ENCODE results near the gene SYNJ1.
A peak's percentile ranks its signal among the peaks of the same experiment; 100 is the strongest.
"Not testable (repeated sequence)": the region's sequence is repeated elsewhere in the genome, so short reads cannot be mapped to it uniquely, and the experiment has no call there.

SYNJ1 gene

GRCh38 chr21:32727687-32728455 is at the start of gene SYNJ1:
Gene SYNJ1, minus strand, starts transcription at chr21:32728013. Its CDS starts 1,118 bp downstream, at chr21:32726895.
- peak; percentile 94 for DNase-seq

GRCh38 chr21:32777269-32777668 is 49.5 kb upstream of the SYNJ1 start:
- no peak for DNase-seq

GRCh38 chr21:32776743-32777142 is 48.9 kb upstream of the SYNJ1 start:
- no peak for DNase-seq

- DNase-seq = not testable (repeated sequence)
Observed at GRCh38 chr21:32773048-32773344, 45.2 kb upstream of the SYNJ1 start.

GRCh38 chr21:32772281-32773047 is 44.7 kb upstream of the SYNJ1 start:
- peak; percentile 61 for DNase-seq

GRCh38 chr21:32770871-32771523 is 43.2 kb upstream of the SYNJ1 start:
- DNase-seq = peak; percentile 45

- DNase-seq = no peak
Observed at GRCh38 chr21:32768530-32768929, 40.7 kb upstream of the SYNJ1 start.

- no peak for DNase-seq
Observed at GRCh38 chr21:32765058-32765457, 37.2 kb upstream of the SYNJ1 start.

- no peak for DNase-seq
Observed at GRCh38 chr21:32764186-32764585, 36.4 kb upstream of the SYNJ1 start.

GRCh38 chr21:32757804-32758203 is 30.0 kb upstream of the SYNJ1 start:
- DNase-seq = no peak

GRCh38 chr21:32756096-32756495 is 28.3 kb upstream of the SYNJ1 start:
- DNase-seq = no peak

GRCh38 chr21:32753818-32754585 is 26.2 kb upstream of the SYNJ1 start:
- DNase-seq = no peak

- DNase-seq = no peak
Observed at GRCh38 chr21:32750405-32750804, 22.6 kb upstream of the SYNJ1 start.

GRCh38 chr21:32749662-32750061 is 21.8 kb upstream of the SYNJ1 start:
- DNase-seq = no peak

- DNase-seq = no peak
Observed at GRCh38 chr21:32748529-32748928, 20.7 kb upstream of the SYNJ1 start.

- DNase-seq = no peak
Observed at GRCh38 chr21:32747396-32747795, 19.6 kb upstream of the SYNJ1 start.

- DNase-seq = not testable (repeated sequence)
Observed at GRCh38 chr21:32746711-32747110, 18.9 kb upstream of the SYNJ1 start.

GRCh38 chr21:32742396-32742795 is 14.6 kb upstream of the SYNJ1 start:
- no peak for DNase-seq

GRCh38 chr21:32741336-32741735 is 13.5 kb upstream of the SYNJ1 start:
- no peak for DNase-seq

GRCh38 chr21:32739946-32740345 is 12.1 kb upstream of the SYNJ1 start:
- no peak for DNase-seq

GRCh38 chr21:32736083-32736482 is 8.3 kb upstream of the SYNJ1 start:
- not testable (repeated sequence) for DNase-seq

GRCh38 chr21:32735524-32735923 is 7.7 kb upstream of the SYNJ1 start:
- no peak for DNase-seq

GRCh38 chr21:32733990-32734613 is 6.3 kb upstream of the SYNJ1 start:
- no peak for DNase-seq
